Stimulated activated CD4-positive, alpha-beta T cell treated with anti-CD3 and anti-CD28 coated beads, Interleukin-12 subunit alpha, Interleukin-12 subunit beta, amount 100 ng/mL, for 4 hours (primary cell): ENCODE measurements around the gene ARAP1.

Experiments
- DNase-seq: peaks from one replicate; pipeline ENCODE4 v3.0.0-alpha.2; 2020

Gene ARAP1

GRCh38 chr11:72741849-72742512, 10.2 kb downstream of the ARAP1 start:
- no peak for DNase-seq

GRCh38 chr11:72741429-72741833, 10.8 kb downstream of the ARAP1 start:
- DNase-seq, result no peak

- no peak for DNase-seq
Observed at GRCh38 chr11:72740562-72741428, 11.4 kb downstream of the ARAP1 start.

GRCh38 chr11:72740060-72740424, 12.2 kb downstream of the ARAP1 start:
- no peak for DNase-seq

GRCh38 chr11:72739240-72740059, 12.8 kb downstream of the ARAP1 start:
- no peak for DNase-seq

- DNase-seq, result no peak
Observed at GRCh38 chr11:72738199-72739141, 13.7 kb downstream of the ARAP1 start.

- DNase-seq, result no peak
Observed at GRCh38 chr11:72737336-72737735, 14.9 kb downstream of the ARAP1 start.

GRCh38 chr11:72736452-72737069, 15.6 kb downstream of the ARAP1 start:
- DNase-seq, result peak; percentile 35

GRCh38 chr11:72735495-72736027, 16.6 kb downstream of the ARAP1 start:
- no peak for DNase-seq

- no peak for DNase-seq
Observed at GRCh38 chr11:72732329-72732728, 19.9 kb downstream of the ARAP1 start.

- no peak for DNase-seq
Observed at GRCh38 chr11:72730737-72731136, 21.5 kb downstream of the ARAP1 start.

GRCh38 chr11:72730243-72730642, 22.0 kb downstream of the ARAP1 start:
- DNase-seq, result no peak

GRCh38 chr11:72727521-72727920, 24.7 kb downstream of the ARAP1 start:
- no peak for DNase-seq

GRCh38 chr11:72726266-72727220, 25.7 kb downstream of the ARAP1 start:
- no peak for DNase-seq

GRCh38 chr11:72725724-72726028, 26.5 kb downstream of the ARAP1 start:
- DNase-seq, result no peak

- peak; percentile 67 for DNase-seq
Observed at GRCh38 chr11:72724851-72725723, 27.1 kb downstream of the ARAP1 start.

GRCh38 chr11:72724021-72724551, 28.1 kb downstream of the ARAP1 start:
- DNase-seq, result no peak

GRCh38 chr11:72723508-72723907, 28.7 kb downstream of the ARAP1 start:
- DNase-seq, result no peak

GRCh38 chr11:72722050-72722748, 30.0 kb downstream of the ARAP1 start:
- peak; percentile 75 for DNase-seq
